A673 (cell line): ENCODE results near the gene NSMCE3. TPM values are rescaled to one million over a fixed set of nuclear protein-coding genes. Genes with fewer than 3 reads are reported as not detected.
"Not testable (repeated sequence)": the region's sequence is repeated elsewhere in the genome, so short reads cannot be mapped to it uniquely, and the experiment has no call there.

ENCODE experiments used
- BruUV-seq: library from RNA; stranded (reverse); fragments of 400-500 nt; replicated peaks from 2 replicates; lab custom pipeline; 2021; lab: Mats Ljungman, UMichigan
- CTCF ChIA-PET: fragments of 300-600 bp; sonication (Branson Sonifier 250); formaldehyde crosslinking; loops from one replicate; lab custom pipeline; 2022; ENCODE audit warnings: antibody characterized with exemption; lab: Charles Lee
- POLR2A ChIA-PET: fragments of 300-600 bp; sonication (Branson Sonifier 250); formaldehyde crosslinking; loops from one replicate; lab custom pipeline; 2022; ENCODE audit warnings: antibody characterized with exemption; ENCODE audit not compliant: low non-redundant PET; lab: Charles Lee
- DNase-seq: peaks from one replicate; pipeline ENCODE4 v3.0.0-alpha.2; 2015; ENCODE audit warnings: low spot score
- H3K27ac ChIP-seq: fragments of 200-600 bp; sonication (generic); 2 replicates; pipeline ENCODE4 v1.5.1; 2016; ENCODE audit warnings: mixed run types, low read depth, mild to moderate bottlenecking, mixed read lengths, antibody characterized with exemption, low read length; ENCODE audit not compliant: poor library complexity, severe bottlenecking
- H3K27me3 ChIP-seq: fragments of 200-600 bp; sonication (generic); replicated peaks from 2 replicates; pipeline ENCODE4 v1.6.1; 2017; ENCODE audit warnings: mixed run types, low read depth, mild to moderate bottlenecking, mixed read lengths, antibody characterized with exemption, low read length; ENCODE audit not compliant: insufficient read depth, poor library complexity
- H3K36me3 ChIP-seq: fragments of 200-600 bp; sonication (generic); 2 replicates; pipeline ENCODE4 v1.6.1; 2016; ENCODE audit warnings: mixed run types, mild to moderate bottlenecking, mixed read lengths, antibody characterized with exemption, low read length; ENCODE audit not compliant: insufficient read depth, poor library complexity, severe bottlenecking
- H3K4me1 ChIP-seq: fragments of 200-600 bp; sonication (generic); 2 replicates; pipeline ENCODE4 v1.6.1; 2017; ENCODE audit warnings: mixed run types, mild to moderate bottlenecking, mixed read lengths, antibody characterized with exemption, low read length; ENCODE audit not compliant: insufficient read depth, poor library complexity, severe bottlenecking
- H3K4me3 ChIP-seq: fragments of 200-600 bp; sonication (generic); 2 replicates; pipeline ENCODE4 v1.5.1; 2016; ENCODE audit warnings: low read depth, mixed run types, mild to moderate bottlenecking, mixed read lengths, low read length; ENCODE audit not compliant: poor library complexity, severe bottlenecking
- H3K9me3 ChIP-seq: fragments of 200-600 bp; sonication (generic); 2 replicates; pipeline ENCODE4 v1.6.1; 2016; ENCODE audit warnings: mixed run types, low read depth, mild to moderate bottlenecking, mixed read lengths, antibody characterized with exemption, low read length; ENCODE audit not compliant: poor library complexity, severe bottlenecking
- CTCF ChIP-seq: fragments of 300-800, 200-600 bp; sonication (generic); conservative IDR thresholded peaks from 2 replicates; pipeline ENCODE4 v1.5.1; 2017; ENCODE audit warnings: low read depth, mild to moderate bottlenecking, antibody characterized with exemption, low read length, moderate library complexity, mixed read lengths
- EZH2 ChIP-seq: fragments of 200-600 bp; sonication (generic); IDR thresholded peaks from 2 replicates; pipeline ENCODE4 v1.6.1; 2017; ENCODE audit warnings: borderline replicate concordance, low read depth, mild to moderate bottlenecking, mixed read lengths, antibody characterized with exemption, low read length; ENCODE audit not compliant: poor library complexity, severe bottlenecking
- intact Hi-C: fragments of 100-400 bp; cut with micrococcal nuclease; formaldehyde crosslinking; loops from one replicate; pipeline ENCODE4 v1.10.0; 2022; ENCODE audit not compliant: unreplicated experiment
- total RNA-seq: library from RNA; stranded (reverse); gene quantifications from 2 replicates; pipeline ENCODE4 v1.2.3, GENCODE V29; 2021

NSMCE3 gene
- total RNA-seq, 1 experiment from 2014 or later: 7.2 TPM

- peaks cover 21% of the 10 kb centered on the region for H3K27me3 ChIP-seq
- TF ChIP-seq EZH2 (no peak), CTCF (no peak)
- no peaks in the 10 kb centered on the region for H3K36me3 ChIP-seq
- DNase-seq: no peak
- no peak overlapping the region for H3K27ac ChIP-seq
- no peaks in the 10 kb centered on the region for H3K4me1 ChIP-seq
- intact Hi-C loops: no loop called here
- POLR2A ChIA-PET: no interaction called here
- no TSS peak for BruUV-seq
- H3K9me3 ChIP-seq: no peaks in the 10 kb centered on the region
- CTCF ChIA-PET: no interaction called here
- no peak overlapping the region for H3K4me3 ChIP-seq
Measured at GRCh38 chr15:29225534-29226234, 43.9 kb downstream of the NSMCE3 start.

DNA sequence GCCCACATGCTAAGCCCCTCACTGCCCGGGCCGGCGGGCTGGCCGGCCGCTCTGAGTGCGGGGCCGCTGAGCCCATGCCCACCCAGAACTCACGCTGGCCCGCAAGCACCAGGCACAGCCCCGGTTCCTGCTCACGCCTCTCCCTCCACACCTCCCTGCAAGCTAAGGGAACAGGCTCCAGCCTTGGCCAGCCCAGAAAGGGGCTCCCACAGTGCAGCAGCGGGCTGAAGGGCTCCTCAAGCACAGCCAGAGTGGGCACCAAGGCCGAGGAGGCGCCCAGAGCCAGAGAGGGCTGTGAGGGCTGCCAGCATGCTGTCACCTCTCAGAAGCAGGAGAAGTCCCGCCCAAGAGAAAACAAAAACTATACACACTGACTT lies 44.6 kb downstream of the NSMCE3 start:
- H3K4me1 ChIP-seq, CTCF ChIA-PET, BruUV-seq, H3K9me3 ChIP-seq, POLR2A ChIA-PET, H3K4me3 ChIP-seq, H3K36me3 ChIP-seq, H3K27ac ChIP-seq, intact Hi-C loops, DNase-seq: not testable (repeated sequence)
- peaks cover 14% of the 10 kb centered on the region for H3K27me3 ChIP-seq

- intact Hi-C loops: not testable (repeated sequence)
Measured at GRCh38 chr15:29224235-29224986, 45.2 kb downstream of the NSMCE3 start.

GRCh38 chr15:29223640-29224039 lies 46.0 kb downstream of the NSMCE3 start:
- Histone ChIP-seq H3K36me3 (no peaks in the 10 kb centered on the region), H3K9me3 (no peaks in the 10 kb centered on the region), H3K27ac (no peak overlapping the region), H3K27me3 (peaks cover 1% of the 10 kb centered on the region), H3K4me3 (no peak overlapping the region), H3K4me1 (no peaks in the 10 kb centered on the region)
- intact Hi-C loops: no loop called here
- ChIA-PET CTCF (no interaction called here), POLR2A (no interaction called here)
- TF ChIP-seq CTCF: no peak
- TF ChIP-seq EZH2: no peak
- no TSS peak for BruUV-seq
- DNase-seq: no peak

More at GRCh38 chr15:29224235-29224986, 45.2 kb downstream of the NSMCE3 start:
- BruUV-seq, POLR2A ChIA-PET, H3K4me3 ChIP-seq, H3K27ac ChIP-seq, DNase-seq, H3K4me1 ChIP-seq, H3K9me3 ChIP-seq, CTCF ChIA-PET, H3K27me3 ChIP-seq, H3K36me3 ChIP-seq: not testable (repeated sequence)
